NCI-H187 (cell line): Measurements from ENCODE around the gene GSTP1.
"Not testable (repeated sequence)": the region's sequence is repeated elsewhere in the genome, so short reads cannot be mapped to it uniquely, and the experiment has no call there.

Experiments
- DNase-seq, 2 experiments: peaks; one replicate each; lab custom pipeline; 2025; lab: John Stamatoyannopoulos, UW

Gene GSTP1

DNA sequence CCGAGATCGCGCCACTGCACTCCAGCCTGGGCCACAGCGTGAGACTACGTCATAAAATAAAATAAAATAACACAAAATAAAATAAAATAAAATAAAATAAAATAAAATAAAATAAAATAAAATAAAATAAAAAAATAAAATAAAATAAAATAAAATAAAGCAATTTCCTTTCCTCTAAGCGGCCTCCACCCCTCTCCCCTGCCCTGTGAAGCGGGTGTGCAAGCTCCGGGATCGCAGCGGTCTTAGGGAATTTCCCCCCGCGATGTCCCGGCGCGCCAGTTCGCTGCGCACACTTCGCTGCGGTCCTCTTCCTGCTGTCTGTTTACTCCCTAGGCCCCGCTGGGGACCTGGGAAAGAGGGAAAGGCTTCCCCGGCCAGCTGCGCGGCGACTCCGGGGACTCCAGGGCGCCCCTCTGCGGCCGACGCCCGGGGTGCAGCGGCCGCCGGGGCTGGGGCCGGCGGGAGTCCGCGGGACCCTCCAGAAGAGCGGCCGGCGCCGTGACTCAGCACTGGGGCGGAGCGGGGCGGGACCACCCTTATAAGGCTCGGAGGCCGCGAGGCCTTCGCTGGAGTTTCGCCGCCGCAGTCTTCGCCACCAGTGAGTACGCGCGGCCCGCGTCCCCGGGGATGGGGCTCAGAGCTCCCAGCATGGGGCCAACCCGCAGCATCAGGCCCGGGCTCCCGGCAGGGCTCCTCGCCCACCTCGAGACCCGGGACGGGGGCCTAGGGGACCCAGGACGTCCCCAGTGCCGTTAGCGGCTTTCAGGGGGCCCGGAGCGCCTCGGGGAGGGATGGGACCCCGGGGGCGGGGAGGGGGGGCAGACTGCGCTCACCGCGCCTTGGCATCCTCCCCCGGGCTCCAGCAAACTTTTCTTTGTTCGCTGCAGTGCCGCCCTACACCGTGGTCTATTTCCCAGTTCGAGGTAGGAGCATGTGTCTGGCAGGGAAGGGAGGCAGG is at the start of gene GSTP1:
TSS of gene GSTP1 (plus strand) at position 566 of the 958 bp plus-strand sequence. CDS start at position 598, 32 bp downstream.
- DNase-seq, result peak; percentile 11 to 36

DNA sequence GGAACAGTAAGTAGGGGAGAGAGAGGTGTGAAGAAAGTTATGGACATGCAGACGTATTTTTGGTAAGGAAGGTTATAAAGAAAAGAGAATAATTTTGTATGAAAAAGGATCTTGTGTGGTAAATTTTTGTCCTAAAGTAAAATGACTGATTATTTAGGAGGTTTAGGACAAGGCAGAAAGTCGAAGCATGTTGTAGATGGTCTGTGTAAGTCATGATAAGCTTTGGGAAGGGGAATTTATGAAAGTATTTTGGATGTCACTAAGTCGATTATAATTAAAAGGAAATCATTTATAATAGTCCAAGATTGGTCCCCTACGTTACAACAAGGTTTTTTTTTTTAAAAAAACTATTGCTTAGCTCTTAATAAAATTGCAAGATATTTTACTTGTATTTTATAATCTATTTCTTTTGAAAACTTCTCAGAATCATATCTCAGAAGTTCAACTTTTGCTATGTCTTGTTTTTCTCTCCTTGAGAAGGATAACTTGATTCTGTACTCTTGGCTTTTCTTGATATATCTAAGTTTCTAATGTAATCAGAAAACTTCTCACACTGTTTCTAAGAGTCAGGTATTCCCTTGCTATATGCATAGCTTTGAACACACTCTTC is 49.4 kb upstream of the GSTP1 start:
- no peak for DNase-seq

DNA sequence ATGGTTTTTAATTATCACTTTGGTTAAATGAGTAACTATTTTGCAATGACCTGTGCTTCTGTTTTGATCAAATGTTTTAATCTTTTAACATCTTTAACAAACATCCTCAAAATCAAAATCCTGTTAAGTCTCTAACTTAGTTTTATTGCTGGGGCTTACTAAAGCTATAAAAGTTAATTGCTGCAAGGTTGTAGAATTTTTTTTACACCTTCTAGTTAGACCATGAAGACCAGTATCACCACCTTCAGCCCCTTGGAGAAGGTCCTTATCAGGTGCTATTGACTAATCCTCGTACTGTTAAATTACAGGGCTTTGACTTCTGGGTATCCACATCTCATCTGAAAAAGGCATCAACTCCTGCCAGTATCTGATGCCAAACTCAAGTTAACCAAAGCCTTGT is 48.1 kb upstream of the GSTP1 start:
- no peak for DNase-seq

DNA sequence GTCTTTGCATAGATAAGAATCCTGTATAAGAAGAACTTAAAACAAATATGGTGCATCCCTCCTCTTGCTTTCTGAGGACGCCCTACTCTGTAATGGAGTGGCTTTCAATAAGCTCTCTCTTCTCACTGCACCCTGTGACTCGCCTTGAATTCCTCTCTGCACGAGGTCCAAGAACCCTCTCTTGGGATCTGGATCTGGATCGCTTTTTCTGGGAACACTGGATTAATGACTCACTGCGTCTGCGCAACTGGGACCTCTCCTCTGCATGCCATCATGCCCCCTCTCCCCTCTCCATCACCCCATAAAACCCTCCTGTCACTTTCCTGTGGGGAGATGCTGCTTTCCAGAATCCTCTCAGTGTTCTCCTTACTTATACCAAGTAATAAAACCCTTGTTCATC is 45.3 kb upstream of the GSTP1 start:
- no peak for DNase-seq

GRCh38 chr11:67538823-67539505 is 44.6 kb upstream of the GSTP1 start:
- no peak for DNase-seq

- no peak for DNase-seq
These were observed 44.1 kb upstream of the GSTP1 start for GRCh38 chr11:67539550-67539949.

DNA sequence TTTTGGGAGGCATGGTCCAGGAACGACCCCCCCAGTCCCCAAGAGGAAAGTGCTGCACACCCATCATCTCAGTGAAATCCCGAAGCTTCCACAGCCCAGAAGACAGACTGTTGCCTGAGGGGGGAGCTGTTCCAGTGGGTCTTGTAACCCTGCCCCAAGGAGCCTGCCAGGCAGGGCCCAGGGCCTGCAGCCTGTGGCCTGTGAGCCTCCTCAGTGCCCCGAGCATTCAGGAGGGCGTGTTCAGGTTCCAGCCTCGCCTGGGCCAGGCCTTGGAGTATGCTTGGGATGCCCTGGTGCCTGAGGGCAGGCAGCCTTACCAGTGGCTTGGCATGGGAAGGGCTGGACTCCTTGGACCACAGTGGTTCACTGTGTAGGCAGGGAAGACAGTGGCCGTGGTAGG is 42.4 kb upstream of the GSTP1 start:
- no peak for DNase-seq

GRCh38 chr11:67542169-67542568 is 41.4 kb upstream of the GSTP1 start:
- DNase-seq, result no peak

GRCh38 chr11:67542971-67543370 is 40.6 kb upstream of the GSTP1 start:
- no peak for DNase-seq

GRCh38 chr11:67543585-67543984 is 40.0 kb upstream of the GSTP1 start:
- no peak for DNase-seq

GRCh38 chr11:67544616-67545242 is 38.9 kb upstream of the GSTP1 start:
- DNase-seq, result no peak

DNA sequence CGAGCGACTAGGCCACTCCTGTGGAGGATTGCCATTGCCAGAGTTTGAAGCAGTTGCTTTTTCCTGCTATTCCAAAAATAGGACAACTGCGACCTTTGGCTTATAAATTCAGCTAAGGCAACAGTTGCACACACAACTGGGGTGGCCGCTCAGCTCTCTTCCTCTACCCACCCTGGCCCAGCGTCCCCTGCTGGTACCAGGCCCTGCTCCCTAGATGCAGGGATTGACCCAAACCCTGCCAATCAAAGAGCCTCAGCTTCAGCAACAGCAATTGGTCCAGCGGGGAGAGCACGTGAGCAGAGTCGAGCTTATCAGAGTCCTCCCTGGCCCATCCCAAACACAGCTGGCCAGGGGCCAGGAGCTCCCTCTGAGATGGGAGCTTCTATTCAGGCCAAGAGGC is 38.3 kb upstream of the GSTP1 start:
- peak in 1 of 2 experiments; percentile 2 for DNase-seq

DNA sequence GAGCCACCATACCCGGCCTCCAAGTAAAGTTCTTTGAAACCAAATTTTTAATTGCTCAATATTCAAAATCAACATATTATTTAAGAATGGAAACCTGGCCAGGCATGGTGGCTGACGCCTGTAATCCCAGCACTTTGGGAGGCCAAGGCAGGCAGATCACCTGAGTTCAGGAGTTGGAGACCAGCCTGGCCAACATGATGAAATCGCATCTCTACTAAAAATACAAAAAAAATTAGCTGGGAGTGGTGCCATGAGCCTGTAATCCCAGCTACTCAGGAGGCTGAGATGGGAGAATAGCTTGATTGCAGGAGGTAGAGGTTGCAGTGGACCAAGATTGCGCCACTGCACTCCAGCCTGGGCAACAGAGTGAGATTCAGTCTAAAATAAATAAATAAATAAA is 35.5 kb upstream of the GSTP1 start:
- not testable (repeated sequence) for DNase-seq

- DNase-seq, result no peak
These were observed 35.0 kb upstream of the GSTP1 start for GRCh38 chr11:67548555-67549110.

GRCh38 chr11:67551127-67551526 is 32.5 kb upstream of the GSTP1 start:
- DNase-seq, result no peak

- DNase-seq, result not testable (repeated sequence)
These were observed 31.9 kb upstream of the GSTP1 start for GRCh38 chr11:67551697-67552096.

DNA sequence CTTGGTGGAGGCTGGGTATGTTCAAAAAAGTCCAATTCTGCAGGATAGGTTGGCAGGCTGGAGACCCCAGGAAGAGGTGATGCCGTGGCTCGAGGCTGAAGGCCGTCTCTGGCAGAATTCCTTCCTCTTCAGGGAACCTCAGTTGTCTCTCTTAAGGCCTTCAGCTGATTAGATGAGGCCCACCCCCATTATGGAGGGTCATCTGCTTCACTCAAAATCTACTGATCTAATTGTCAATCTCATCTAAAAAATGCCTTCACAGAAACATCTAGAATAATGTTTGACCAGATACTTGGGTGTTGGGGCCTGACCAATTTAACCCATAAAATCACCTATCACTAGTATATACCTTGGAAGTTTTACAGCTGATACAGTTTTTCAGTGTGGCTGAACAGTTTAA is 27.4 kb upstream of the GSTP1 start:
- DNase-seq, result no peak

DNA sequence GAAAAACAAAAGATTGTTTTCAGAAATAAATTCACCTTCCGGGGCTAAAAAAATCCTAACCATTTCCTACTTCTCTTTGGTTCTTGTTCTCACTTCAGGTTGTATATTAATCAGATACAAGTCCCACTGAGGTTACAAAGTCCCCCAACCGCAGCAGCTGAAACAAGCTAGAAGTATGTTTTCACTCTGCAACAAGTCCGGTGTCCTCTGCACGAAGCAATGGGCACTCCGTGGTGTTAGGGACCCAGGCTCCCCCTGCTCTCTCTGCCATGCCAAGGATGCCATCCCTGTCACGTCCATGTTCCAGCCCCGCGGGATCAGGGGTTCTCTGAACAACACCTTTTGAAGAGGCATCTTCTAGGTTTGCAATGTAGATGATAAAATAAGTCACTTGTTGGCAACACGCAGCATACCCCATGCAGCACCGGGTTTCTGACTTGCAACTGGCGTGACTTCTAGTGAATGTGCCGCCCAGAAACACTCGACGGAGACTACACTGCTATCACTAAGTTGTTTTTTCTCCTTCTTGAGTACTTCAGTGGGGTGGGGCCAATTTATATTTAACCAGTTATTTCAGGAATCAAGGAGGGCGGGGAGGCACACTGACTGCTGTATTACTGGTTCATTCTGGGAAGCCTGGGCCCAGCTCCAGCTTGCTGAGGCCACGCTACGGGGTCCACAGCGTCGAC is 25.4 kb upstream of the GSTP1 start:
- no peak for DNase-seq

DNA sequence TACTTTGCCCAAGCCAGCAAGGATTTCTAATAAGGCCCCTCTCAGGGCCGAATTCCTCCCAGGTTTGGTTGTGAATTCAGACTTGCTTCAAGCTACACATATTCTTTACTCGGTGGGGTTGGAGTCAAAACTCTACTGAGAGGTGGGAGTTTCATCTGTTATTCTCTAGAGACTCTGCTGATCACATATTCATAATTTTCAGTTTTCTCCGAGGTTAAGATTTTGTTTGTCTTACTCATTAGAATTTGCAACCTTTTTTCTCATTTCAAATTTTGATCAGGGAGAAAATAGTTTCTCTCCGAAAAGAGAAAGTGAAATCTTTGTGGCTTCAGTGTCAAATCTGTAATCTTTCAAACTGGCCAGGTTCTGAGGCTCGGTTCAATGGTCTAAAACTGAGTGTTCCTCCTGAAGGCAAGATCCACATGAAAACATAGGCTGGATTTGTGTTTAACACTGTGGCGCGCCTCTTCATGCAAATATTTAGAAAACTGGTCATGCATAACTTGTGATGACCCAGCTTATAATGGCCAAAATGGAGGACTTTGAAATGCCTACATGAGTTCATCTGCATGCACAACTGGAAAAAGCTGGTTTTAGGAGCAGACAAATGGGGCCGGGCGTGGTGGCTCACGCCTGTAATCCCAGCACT is 21.5 kb upstream of the GSTP1 start:
- no peak for DNase-seq

DNA sequence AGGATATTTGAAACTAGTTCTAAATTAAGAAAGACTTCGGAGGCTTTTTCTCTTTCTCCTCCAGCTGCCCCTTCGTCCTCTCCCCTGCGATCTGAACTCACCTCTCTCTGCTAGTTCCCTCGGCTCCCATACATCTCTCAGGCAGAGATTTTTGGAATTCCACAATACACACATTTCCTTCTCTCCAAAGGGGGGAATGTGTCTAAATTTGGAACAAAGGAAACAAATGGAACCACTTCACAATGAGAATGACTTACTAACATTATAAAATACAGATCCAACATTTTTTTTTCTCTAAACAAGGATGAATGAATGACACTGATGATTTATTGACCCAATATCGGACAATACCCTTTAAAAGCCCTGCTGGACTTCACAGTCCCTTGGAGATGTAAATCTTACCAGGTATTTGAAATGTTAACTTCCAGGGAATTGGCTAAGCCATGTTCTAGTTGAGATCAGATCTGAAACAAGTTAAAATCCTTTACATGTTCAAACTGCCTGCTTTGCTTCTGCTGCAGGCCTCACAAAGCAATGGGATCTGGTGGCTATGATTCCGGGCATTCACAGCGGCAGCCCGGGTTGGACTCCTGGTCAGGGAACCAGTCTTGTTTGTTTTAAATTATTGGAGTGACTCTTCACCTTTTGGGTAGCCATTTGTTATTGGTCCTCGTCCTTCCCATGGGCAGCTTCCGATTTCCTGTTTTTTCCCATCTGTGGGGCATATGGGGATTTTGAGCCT is 20.5 kb upstream of the GSTP1 start:
- DNase-seq, result no peak
